GM12864 (cell line): Measurements from ENCODE around the gene SMIM5.

Experiments used
- DNase-seq: peaks from one replicate; pipeline ENCODE4 v3.0.0-alpha.2; 2011; ENCODE audit warnings: low read depth
- H3K4me3 ChIP-seq: 2 replicates; pipeline ENCODE4 v1.5.1; 2011; ENCODE audit warnings: mild to moderate bottlenecking, low read depth, low read length, control low read depth
- TF ChIP-seq, protein P1 (sequence below): IDR thresholded peaks from 2 replicates; pipeline ENCODE4 v1.5.1; 2011; ENCODE audit warnings: low read depth, mild to moderate bottlenecking, moderate library complexity, low read length, control low read depth, inconsistent platforms; ENCODE audit errors: missing control alignments

The SMIM5 gene

DNA sequence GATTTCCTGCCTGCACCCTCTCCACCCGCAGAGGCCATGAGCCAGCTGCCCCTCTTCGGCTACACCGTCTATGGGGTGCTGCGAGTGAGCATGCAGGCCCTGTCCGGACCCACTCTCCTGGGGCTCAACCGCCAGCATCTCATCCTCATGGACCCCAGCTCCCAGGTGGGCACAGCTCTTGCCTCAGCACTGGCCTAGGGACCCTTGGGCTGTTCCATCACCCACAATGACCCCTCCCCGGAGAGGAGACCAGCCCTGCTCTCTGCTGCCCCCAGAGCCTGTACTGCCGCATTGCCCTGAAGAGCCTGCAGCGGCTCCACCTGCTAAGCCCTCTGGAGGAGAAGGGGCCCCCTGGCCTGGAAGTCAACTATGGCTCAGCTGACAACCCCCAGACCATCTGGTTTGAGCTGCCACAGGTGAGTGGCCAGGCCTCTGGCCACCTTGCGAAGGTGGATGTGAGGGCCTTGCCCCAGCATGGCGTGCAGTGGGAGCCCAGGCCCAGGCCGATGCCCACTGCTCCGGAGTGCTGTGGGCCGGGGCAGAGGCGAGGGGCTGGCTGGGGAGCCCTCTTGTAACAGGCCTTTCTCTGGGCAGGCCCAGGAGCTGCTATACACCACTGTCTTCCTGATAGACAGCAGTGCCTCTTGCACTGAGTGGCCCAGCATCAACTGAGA lies 7.3 kb upstream of the SMIM5 start:
- no peak overlapping the region for H3K4me3 ChIP-seq
- TF ChIP-seq, protein P1, sequence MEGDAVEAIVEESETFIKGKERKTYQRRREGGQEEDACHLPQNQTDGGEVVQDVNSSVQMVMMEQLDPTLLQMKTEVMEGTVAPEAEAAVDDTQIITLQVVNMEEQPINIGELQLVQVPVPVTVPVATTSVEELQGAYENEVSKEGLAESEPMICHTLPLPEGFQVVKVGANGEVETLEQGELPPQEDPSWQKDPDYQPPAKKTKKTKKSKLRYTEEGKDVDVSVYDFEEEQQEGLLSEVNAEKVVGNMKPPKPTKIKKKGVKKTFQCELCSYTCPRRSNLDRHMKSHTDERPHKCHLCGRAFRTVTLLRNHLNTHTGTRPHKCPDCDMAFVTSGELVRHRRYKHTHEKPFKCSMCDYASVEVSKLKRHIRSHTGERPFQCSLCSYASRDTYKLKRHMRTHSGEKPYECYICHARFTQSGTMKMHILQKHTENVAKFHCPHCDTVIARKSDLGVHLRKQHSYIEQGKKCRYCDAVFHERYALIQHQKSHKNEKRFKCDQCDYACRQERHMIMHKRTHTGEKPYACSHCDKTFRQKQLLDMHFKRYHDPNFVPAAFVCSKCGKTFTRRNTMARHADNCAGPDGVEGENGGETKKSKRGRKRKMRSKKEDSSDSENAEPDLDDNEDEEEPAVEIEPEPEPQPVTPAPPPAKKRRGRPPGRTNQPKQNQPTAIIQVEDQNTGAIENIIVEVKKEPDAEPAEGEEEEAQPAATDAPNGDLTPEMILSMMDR = peak; percentile 96
- DNase-seq = no peak

DNA sequence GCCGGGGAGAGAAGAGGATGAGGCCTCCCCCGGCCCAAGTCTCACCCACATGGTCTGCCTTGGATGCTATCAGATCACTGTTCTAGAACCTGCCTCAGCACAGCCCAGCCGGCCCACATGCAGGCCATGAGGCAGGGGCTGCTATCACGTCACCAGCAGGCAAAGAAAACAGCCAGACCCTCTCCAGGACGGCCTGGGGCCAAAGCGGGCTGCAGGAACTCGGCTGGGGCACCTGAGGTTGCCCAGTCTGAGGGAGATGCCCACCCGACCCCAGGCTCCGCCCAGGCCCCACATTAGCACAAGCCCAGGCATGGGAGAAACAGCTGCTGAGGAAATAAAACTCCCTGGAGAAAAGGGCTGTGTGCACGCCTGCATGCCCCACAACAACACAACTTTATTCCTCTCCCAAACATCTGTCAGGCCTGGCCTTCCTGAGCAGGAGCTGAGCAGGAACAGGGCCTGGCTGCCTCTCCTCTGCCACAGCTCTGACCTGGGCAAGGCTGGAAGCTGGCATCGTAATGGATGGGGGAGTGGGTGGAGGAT lies 6.7 kb upstream of the SMIM5 start:
- DNase-seq = no peak
- TF ChIP-seq, protein P1 = no peak
- H3K4me3 ChIP-seq = no peak overlapping the region

DNA sequence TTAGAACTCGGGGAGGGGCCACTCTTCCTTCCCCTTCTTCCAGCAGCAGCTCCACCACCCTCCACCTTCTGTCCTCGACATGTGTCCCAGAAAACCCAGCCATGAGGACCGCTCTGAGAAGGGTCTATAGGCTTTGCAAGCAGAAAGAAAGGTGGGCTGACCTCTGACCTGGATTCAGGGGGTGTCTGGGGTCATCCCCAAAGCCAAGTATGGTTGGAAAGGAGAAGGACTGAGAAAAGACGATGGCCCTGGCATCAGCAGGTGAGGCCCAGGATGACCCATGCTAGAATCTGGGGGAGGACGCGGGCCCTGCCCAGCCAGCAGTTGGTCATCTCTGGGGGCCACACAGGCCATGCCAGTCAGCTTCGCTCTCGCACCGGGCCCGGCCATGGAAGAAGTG lies 6.1 kb upstream of the SMIM5 start:
- DNase-seq = no peak
- no peak overlapping the region for H3K4me3 ChIP-seq
- TF ChIP-seq, protein P1 = no peak

DNA sequence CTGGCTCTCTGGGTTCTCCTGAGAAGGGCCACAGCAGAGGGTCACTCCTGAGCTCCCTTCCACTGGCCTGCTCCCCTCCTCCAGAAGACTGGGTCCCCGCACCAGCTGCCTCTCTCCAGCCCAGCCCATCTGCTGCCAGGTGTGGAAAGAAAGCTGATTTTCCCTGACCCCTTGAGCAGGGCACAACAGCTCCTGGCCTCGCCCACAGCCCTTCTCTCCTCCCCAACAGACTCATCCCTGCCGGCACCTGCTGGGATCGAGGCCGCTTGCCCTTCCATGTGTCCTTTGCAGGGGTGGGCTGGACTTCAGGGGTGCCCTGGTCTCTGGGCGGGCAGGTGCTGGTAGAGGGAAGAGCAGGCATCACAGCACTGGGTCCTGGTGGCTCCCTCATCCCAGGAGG lies 4.8 kb upstream of the SMIM5 start:
- DNase-seq = no peak
- H3K4me3 ChIP-seq = no peak overlapping the region
- TF ChIP-seq, protein P1 = no peak

DNA sequence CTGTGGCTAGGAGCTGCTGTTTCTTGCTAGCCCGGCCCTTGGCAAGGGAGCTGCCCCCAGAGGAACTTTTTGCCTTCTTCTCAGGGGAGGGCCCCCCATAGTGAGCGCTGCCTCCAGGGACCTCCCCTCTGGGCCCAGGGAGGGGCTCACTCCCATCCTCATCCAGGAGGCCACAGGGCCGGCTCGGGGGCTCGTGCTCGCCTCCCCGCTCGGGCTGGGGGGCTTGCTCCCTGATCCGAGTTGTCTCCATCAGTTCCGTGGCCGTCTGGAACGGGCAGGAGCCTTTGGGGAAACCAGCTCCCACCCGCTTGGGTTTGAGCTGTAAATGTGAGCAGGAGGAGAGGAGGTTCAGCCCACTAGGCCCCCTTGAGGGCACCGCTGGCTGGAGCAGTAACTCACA lies 4.1 kb upstream of the SMIM5 start:
- TF ChIP-seq, protein P1 = no peak
- no peak overlapping the region for H3K4me3 ChIP-seq
- DNase-seq = no peak

DNA sequence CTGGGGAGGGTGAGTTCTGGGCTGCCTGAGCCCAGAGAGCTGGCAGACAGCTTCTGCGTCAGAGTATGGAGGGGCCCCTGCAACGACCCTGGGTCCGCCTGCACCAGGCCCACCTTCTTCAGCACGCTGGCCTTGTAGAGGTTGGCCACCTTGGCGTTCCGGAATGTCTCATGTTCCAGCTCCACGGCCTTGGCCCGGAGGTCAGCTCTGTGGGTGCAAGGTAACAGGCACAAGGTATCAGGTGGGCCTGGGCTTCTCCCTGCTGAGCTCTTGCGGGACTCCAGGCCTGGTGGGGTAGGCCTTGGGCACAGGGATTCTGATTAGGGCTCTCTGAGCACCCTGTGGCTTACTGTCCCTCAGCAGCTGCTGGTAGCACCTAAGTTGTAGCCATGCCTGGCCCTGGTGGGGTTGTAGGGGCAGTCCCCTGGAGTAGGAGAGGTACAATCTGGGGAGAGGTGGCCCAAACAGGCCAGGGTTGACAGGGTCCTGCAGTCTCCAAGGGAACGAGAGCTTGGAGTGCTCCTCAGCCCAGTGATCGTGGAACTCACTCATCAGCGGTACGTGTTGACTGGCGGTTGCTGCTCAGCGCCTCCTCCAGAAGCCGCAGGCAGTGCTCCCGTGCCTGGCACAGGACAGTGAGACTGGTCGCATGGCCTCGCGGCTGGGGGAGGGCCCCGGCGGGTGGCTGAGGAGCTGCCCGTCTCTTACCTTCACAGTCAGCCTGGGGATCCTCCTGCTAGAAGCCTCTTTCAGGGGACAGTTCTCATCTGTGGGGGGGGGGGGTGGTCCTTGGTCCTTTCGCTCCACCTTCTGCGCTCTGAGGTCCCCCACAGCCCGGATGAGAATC lies 2.9 kb upstream of the SMIM5 start:
- no peak for DNase-seq
- no peak overlapping the region for H3K4me3 ChIP-seq
- TF ChIP-seq, protein P1 = no peak

DNA sequence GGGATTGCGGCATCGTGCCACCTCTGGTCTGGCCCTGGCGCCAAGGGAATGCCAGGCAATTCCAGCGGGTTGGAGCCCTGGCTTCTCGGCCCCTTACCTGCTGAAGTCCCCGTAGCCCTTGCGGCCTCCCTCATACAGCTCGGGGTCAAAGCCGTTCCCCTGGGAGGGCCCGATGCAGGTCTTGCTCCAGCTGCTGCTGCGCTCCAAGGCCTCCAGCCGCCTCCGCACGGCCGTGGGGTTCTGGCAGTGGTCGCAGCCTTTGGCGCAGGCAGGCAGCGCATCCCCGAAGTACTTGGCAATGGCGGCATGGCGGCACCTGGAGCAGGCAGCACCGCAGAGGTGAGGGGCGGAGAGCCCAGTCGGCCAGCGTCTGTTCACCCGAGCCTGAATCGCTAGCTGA lies 1.9 kb upstream of the SMIM5 start:
- no peak for DNase-seq
- TF ChIP-seq, protein P1 = no peak
- no peak overlapping the region for H3K4me3 ChIP-seq
